Gastrocnemius medialis (tissue), 4 donors: ENCODE data around the gene WDR73. TPM values are rescaled to one million over a fixed set of nuclear protein-coding genes. Genes with fewer than 3 reads are reported as not detected.
"Not testable (repeated sequence)": the region's sequence is repeated elsewhere in the genome, so short reads cannot be mapped to it uniquely, and the experiment has no call there.

Experiments
- ATAC-seq, 2 donors: fragments of 150-250 bp; one replicate each; pipeline ENCODE4 v1.9.1; 2016
- DNase-seq, 2 donors: peaks; one replicate each; pipeline ENCODE4 v3.0.0-alpha.2; 2019
- H3K27ac ChIP-seq, 4 donors: fragments of 200-600 bp; sonication (generic); 1 replicate in 1 of 4; 2 replicates in 3 of 4; pipeline ENCODE4 v1.5.1; 2016 to 2018; ENCODE audit warnings: mild to moderate bottlenecking in 2 of 4, moderate library complexity in 1 of 4
- H3K27me3 ChIP-seq, 3 donors: fragments of 200-600 bp; sonication (generic) in 2 of 3; 1 replicate in 1 of 3; 2 replicates in 2 of 3; pipeline versions ENCODE4 v1.5.1 to v1.6.0; 2016 to 2019; ENCODE audit warnings: mild to moderate bottlenecking in 1 of 3, moderate library complexity in 1 of 3
- H3K36me3 ChIP-seq, 2 donors: fragments of 200-600 bp; sonication (generic) in 1 of 2; one replicate each; pipeline ENCODE4 v1.5.1; 2017 to 2018
- H3K4me1 ChIP-seq, 2 donors: fragments of 200-600 bp; sonication (generic) in 1 of 2; one replicate each; pipeline ENCODE4 v1.5.1; 2016 to 2017; ENCODE audit warnings: mild to moderate bottlenecking in 2 of 2
- H3K4me3 ChIP-seq, 4 donors: fragments of 200-600 bp; sonication (generic) in 3 of 4; 1 replicate in 1 of 4; 2 replicates in 3 of 4; pipeline ENCODE4 v1.5.1; 2016 to 2019; ENCODE audit warnings: mild to moderate bottlenecking in 2 of 4
- H3K9me3 ChIP-seq, 3 donors: fragments of 200-600 bp; sonication (generic) in 2 of 3; 1 replicate in 1 of 3; 2 replicates in 2 of 3; pipeline ENCODE4 v1.5.1; 2016 to 2019
- CTCF ChIP-seq, 5 experiments: fragments of 450-650 bp in 3 of 5; fragments of 200-600 bp in 2 of 5; sonication (generic) in 2 of 5; IDR thresholded peaks in 4 of 5; conservative IDR thresholded peaks in 1 of 5; 1 replicate in 4 of 5; 2 replicates in 1 of 5; pipeline ENCODE4 v1.5.1; 2016 to 2019; ENCODE audit warnings: antibody characterized with exemption in 5 of 5, mild to moderate bottlenecking in 3 of 5, moderate library complexity in 3 of 5
- POLR2A ChIP-seq, 2 donors: fragments of 450-650 bp; IDR thresholded peaks; one replicate each; pipeline ENCODE4 v1.6.1; 2017; ENCODE audit warnings: antibody characterized with exemption in 2 of 2, mild to moderate bottlenecking in 2 of 2, moderate library complexity in 2 of 2
- in situ Hi-C, 4 donors: fragments of 200-750 bp; cut with MboI; loops; one replicate each; pipeline versions ENCODE4 v1.15.0 to v1.8.0; 2017; ENCODE audit warnings: low sequenced_read_pairs in 4 of 4
- intact Hi-C: fragments of 100-400 bp; cut with DNase I; formaldehyde crosslinking; loops from one replicate; pipeline ENCODE4 v1.15.1; 2023; ENCODE audit warnings: low total_unique reads
- total RNA-seq, 4 donors: library from RNA; depleted of rRNA; stranded (reverse); fragments of >200 nt; gene quantifications; one replicate each; pipeline versions ENCODE4 v1.1.0 to v1.2.3, GENCODE V29; 2016

Gene WDR73
- total RNA-seq, 4 donors from 2014 or later, result 6.7 to 11.7 (median 10.3) TPM

GRCh38 chr15:84697236-84697990, 43.3 kb upstream of the WDR73 start:
- H3K9me3 ChIP-seq, result no peaks in the 10 kb centered on the region
- no peak for TF ChIP-seq POLR2A (IDR thresholded peaks at IDR 0.05)
- no peak for TF ChIP-seq CTCF (IDR thresholded peaks at IDR 0.05 in 4 of 5, conservative IDR thresholded peaks at IDR 0.05 in 1 of 5)
- H3K27ac ChIP-seq, result no peak overlapping the region
- H3K27me3 ChIP-seq, result no peaks in the 10 kb centered on the region
- no peak for DNase-seq
- H3K4me3 ChIP-seq, result no peak overlapping the region
- H3K4me1 ChIP-seq, result peaks cover 4 to 14% of the 10 kb centered on the region in 2 donors
- no peak for ATAC-seq
- in situ Hi-C loops (no loop called here), intact Hi-C loops (no loop called here)
- H3K36me3 ChIP-seq, result no peaks in the 10 kb centered on the region

GRCh38 chr15:84696757-84697156, 42.7 kb upstream of the WDR73 start:
- no peak for TF ChIP-seq CTCF (IDR thresholded peaks at IDR 0.05 in 4 of 5, conservative IDR thresholded peaks at IDR 0.05 in 1 of 5)
- no peak for TF ChIP-seq POLR2A (IDR thresholded peaks at IDR 0.05)
- Histone ChIP-seq H3K4me1 (peaks cover 0 to 16% of the 10 kb centered on the region in 2 donors), H3K27me3 (no peaks in the 10 kb centered on the region), H3K27ac (no peak overlapping the region), H3K4me3 (no peak overlapping the region), H3K9me3 (no peaks in the 10 kb centered on the region), H3K36me3 (no peaks in the 10 kb centered on the region)
- in situ Hi-C loops (no loop called here), intact Hi-C loops (no loop called here)
- DNase-seq (no peak), ATAC-seq (no peak)

- Histone ChIP-seq H3K27ac (no peak overlapping the region), H3K4me1 (peaks cover 0 to 8% of the 10 kb centered on the region in 2 donors), H3K4me3 (no peak overlapping the region), H3K36me3 (peaks cover 0 to 45% of the 10 kb centered on the region in 2 donors), H3K9me3 (no peaks in the 10 kb centered on the region), H3K27me3 (no peaks in the 10 kb centered on the region)
- TF ChIP-seq CTCF (IDR thresholded peaks at IDR 0.05 in 4 of 5, conservative IDR thresholded peaks at IDR 0.05 in 1 of 5), result no peak
- no peak for TF ChIP-seq POLR2A (IDR thresholded peaks at IDR 0.05)
- ATAC-seq, result no peak
- intact Hi-C loops, result no loop called here
- in situ Hi-C loops, result no loop called here
- DNase-seq, result no peak
Observed at GRCh38 chr15:84690342-84690741, 36.3 kb upstream of the WDR73 start.

- ATAC-seq, result no peak
- intact Hi-C loops (no loop called here), in situ Hi-C loops (no loop called here)
- H3K4me1 ChIP-seq, result peaks cover 0 to 8% of the 10 kb centered on the region in 2 donors
- TF ChIP-seq CTCF (IDR thresholded peaks at IDR 0.05 in 4 of 5, conservative IDR thresholded peaks at IDR 0.05 in 1 of 5) (no peak), POLR2A (IDR thresholded peaks at IDR 0.05) (no peak)
- H3K27me3 ChIP-seq, result no peaks in the 10 kb centered on the region
- H3K4me3 ChIP-seq, result no peak overlapping the region
- no peaks in the 10 kb centered on the region for H3K9me3 ChIP-seq
- H3K27ac ChIP-seq, result no peak overlapping the region
- peaks cover 0 to 45% of the 10 kb centered on the region in 2 donors for H3K36me3 ChIP-seq
- DNase-seq, result no peak
Observed at GRCh38 chr15:84689858-84690257, 35.8 kb upstream of the WDR73 start.

GRCh38 chr15:84686446-84686845, 32.4 kb upstream of the WDR73 start:
- H3K4me1 ChIP-seq, H3K27me3 ChIP-seq, H3K4me3 ChIP-seq, DNase-seq, intact Hi-C loops, H3K27ac ChIP-seq, H3K9me3 ChIP-seq, ATAC-seq, in situ Hi-C loops: not testable (repeated sequence)
- H3K36me3 ChIP-seq, result peaks cover 0 to 50% of the 10 kb centered on the region in 2 donors
